Transverse colon (tissue), 4 donors: ENCODE data around the gene LTB4R. TPM values are rescaled to one million over a fixed set of nuclear protein-coding genes. Genes with fewer than 3 reads are reported as not detected.

Experiments
- DNase-seq: peaks from one replicate; pipeline ENCODE4 v3.0.0-alpha.2; 2019
- H3K27ac ChIP-seq, 4 donors: fragments of 200-600 bp; sonication (generic); 2 replicates each; pipeline ENCODE4 v1.5.1; 2016 to 2018; ENCODE audit warnings: inconsistent platforms in 4 of 4
- H3K27me3 ChIP-seq: fragments of 200-600 bp; sonication (generic); 2 replicates; pipeline ENCODE4 v1.5.1; 2017; ENCODE audit warnings: inconsistent platforms
- H3K36me3 ChIP-seq, 4 donors: fragments of 200-600 bp; sonication (generic); 2 replicates each; pipeline ENCODE4 v1.5.1; 2017 to 2019; ENCODE audit warnings: inconsistent platforms in 4 of 4
- H3K4me1 ChIP-seq, 4 donors: fragments of 200-600 bp; sonication (generic); 2 replicates each; pipeline ENCODE4 v1.5.1; 2017 to 2020; ENCODE audit warnings: inconsistent platforms in 4 of 4
- H3K4me3 ChIP-seq, 4 donors: fragments of 200-600 bp; sonication (generic); 1 replicate in 1 of 4; 2 replicates in 3 of 4; pipeline versions ENCODE4 v1.5.1 to v1.6.1; 2017 to 2019; ENCODE audit warnings: inconsistent platforms in 4 of 4
- H3K9me3 ChIP-seq, 2 donors: fragments of 200-600 bp; sonication (generic); 2 replicates each; pipeline ENCODE4 v1.5.1; 2017 to 2019; ENCODE audit warnings: inconsistent platforms in 2 of 2
- CTCF ChIP-seq, 5 experiments: fragments of 200-600 bp in 3 of 5; fragments of 450-650 bp in 2 of 5; sonication (generic) in 3 of 5; IDR thresholded peaks; 1 replicate in 2 of 5; 2 replicates in 3 of 5; pipeline ENCODE4 v1.5.1; 2016 to 2017; ENCODE audit warnings: antibody characterized with exemption in 5 of 5, inconsistent platforms in 3 of 5, mild to moderate bottlenecking in 2 of 5, moderate library complexity in 1 of 5
- EP300 ChIP-seq: sonication (generic); formaldehyde crosslinking; IDR thresholded peaks from one replicate; pipeline ENCODE4 v1.6.1; 2017; ENCODE audit warnings: antibody characterized with exemption, low read depth
- POLR2A ChIP-seq: fragments of 450-650 bp; IDR thresholded peaks from one replicate; pipeline ENCODE4 v1.6.1; 2016; ENCODE audit warnings: antibody characterized with exemption, mild to moderate bottlenecking, moderate library complexity
- POLR2AphosphoS5 ChIP-seq, 3 donors: sonication (generic); formaldehyde crosslinking; IDR thresholded peaks; one replicate each; pipeline ENCODE4 v1.6.1; 2016; ENCODE audit warnings: antibody characterized with exemption in 3 of 3
- WGBS, 2 donors: methylation state at CpG; one replicate each; pipeline ENCODE4 v1.1.5; 2018; ENCODE audit warnings: low coverage in 1 of 2; 5-methylcytosine and 5-hydroxymethylcytosine counted together
- in situ Hi-C, 4 donors: fragments of 200-750 bp; cut with MboI; loops; one replicate each; pipeline versions ENCODE4 v1.15.0 to v1.15.1; 2017; ENCODE audit warnings: low sequenced_read_pairs in 3 of 4, low pct_ligation_motif_present in 1 of 4, low pct_unique_long_range_greater_than_20kb in 1 of 4
- intact Hi-C: fragments of 100-400 bp; cut with DNase I; formaldehyde crosslinking; loops from one replicate; pipeline ENCODE4 v1.15.1; 2023; ENCODE audit warnings: low total_unique reads
- total RNA-seq, 4 donors: library from RNA; depleted of rRNA; stranded (reverse); fragments of >200 nt; gene quantifications; one replicate each; pipeline ENCODE4 v1.1.0, GENCODE V29; 2016

Gene LTB4R
- total RNA-seq, 4 donors from 2014 or later = 1.1 to 8.3 (median 6.2) TPM

- H3K4me3 ChIP-seq = no peak overlapping the region
- no peak for TF ChIP-seq CTCF (IDR thresholded peaks at IDR 0.05)
- no peak for TF ChIP-seq POLR2A
- no peak for TF ChIP-seq EP300
- no peak for TF ChIP-seq POLR2AphosphoS5 (IDR thresholded peaks at IDR 0.05)
- no peaks in the 10 kb centered on the region for H3K9me3 ChIP-seq
- peaks cover 0 to 47% (median 22%) of the 10 kb centered on the region in 4 donors for H3K36me3 ChIP-seq
- WGBS, 2 donors = 95 to 98% methylated on average over 6 to 11 of the region's 11 CpGs
- intact Hi-C loops (no loop called here), in situ Hi-C loops (no loop called here)
- H3K27ac ChIP-seq = no peak overlapping the region
- no peak for DNase-seq
- H3K27me3 ChIP-seq = no peaks in the 10 kb centered on the region
- peaks cover 12 to 38% (median 32%) of the 10 kb centered on the region in 4 donors for H3K4me1 ChIP-seq
Observed at GRCh38 chr14:24304019-24304387, 7.3 kb upstream of the LTB4R start.

- Histone ChIP-seq H3K27ac (peak overlapping the region; percentile 70 to 78 (median 76)), H3K4me3 (no peak overlapping the region), H3K36me3 (peaks cover 0 to 37% (median 18%) of the 10 kb centered on the region in 4 donors), H3K9me3 (no peaks in the 10 kb centered on the region), H3K4me1 (peaks cover 19 to 50% (median 46%) of the 10 kb centered on the region in 4 donors), H3K27me3 (no peaks in the 10 kb centered on the region)
- DNase-seq = no peak
- intact Hi-C loops = no loop called here
- 83 to 100% methylated on average over 1 to 11 of the region's 11 CpGs for WGBS, 2 donors
- in situ Hi-C loops = no loop called here
- TF ChIP-seq POLR2AphosphoS5 (IDR thresholded peaks at IDR 0.05) (no peak), CTCF (IDR thresholded peaks at IDR 0.05) (no peak), POLR2A (no peak), EP300 (no peak)
Observed at GRCh38 chr14:24307156-24307574, 4.1 kb upstream of the LTB4R start.

- peak; percentile 86 for DNase-seq
- intact Hi-C loops (no loop called here), in situ Hi-C loops (no loop called here)
- Histone ChIP-seq H3K9me3 (no peaks in the 10 kb centered on the region), H3K36me3 (peaks cover 0 to 31% (median 15%) of the 10 kb centered on the region in 4 donors), H3K27ac (peak within 1 kb of the TSS; percentile 70 to 78 (median 76)), H3K27me3 (no peaks in the 10 kb centered on the region), H3K4me3 (no peak within 1 kb of the TSS), H3K4me1 (peaks cover 19 to 53% (median 47%) of the 10 kb centered on the region in 4 donors)
- WGBS, 2 donors = 49 to 76% methylated on average over 3 to 6 of the region's 6 CpGs
- TF ChIP-seq CTCF (IDR thresholded peaks at IDR 0.05) = peak; percentile 93 to 97 (median 96)
- TF ChIP-seq POLR2A = peak; percentile 45
- no peak for TF ChIP-seq EP300
- peak in 2 of 3 donors; percentile 40 to 54 for TF ChIP-seq POLR2AphosphoS5 (IDR thresholded peaks at IDR 0.05)
Observed at GRCh38 chr14:24307575-24308341, 3.5 kb upstream of the LTB4R start, which contains the start of gene CIDEB. Gene CIDEB, minus strand, starts transcription at chr14:24307977. Its CDS starts 119 bp downstream, at chr14:24307858.

- WGBS, 2 donors = 75 to 90% methylated on average over 4 to 7 of the region's 7 CpGs
- H3K4me3 ChIP-seq = no peak overlapping the region
- in situ Hi-C loops = no loop called here
- peaks cover 0 to 24% (median 12%) of the 10 kb centered on the region in 4 donors for H3K36me3 ChIP-seq
- TF ChIP-seq CTCF (IDR thresholded peaks at IDR 0.05) (peak in 3 of 5 experiments; percentile 2 to 6 (median 4)), EP300 (no peak)
- no peaks in the 10 kb centered on the region for H3K9me3 ChIP-seq
- no peak for DNase-seq
- no peaks in the 10 kb centered on the region for H3K27me3 ChIP-seq
- peak overlapping the region; percentile 70 to 78 (median 76) for H3K27ac ChIP-seq
- H3K4me1 ChIP-seq = peaks cover 19 to 54% (median 47%) of the 10 kb centered on the region in 4 donors
- intact Hi-C loops = no loop called here
Observed at GRCh38 chr14:24308342-24309124, 2.8 kb upstream of the LTB4R start.
